GM19463 (cell line): ENCODE data around the gene CT55.
A peak's percentile ranks its signal among the peaks of the same experiment; 100 is the strongest.
"Not testable (repeated sequence)": the region's sequence is repeated elsewhere in the genome, so short reads cannot be mapped to it uniquely, and the experiment has no call there.

Source experiments
- ATAC-seq: cut with Tn5 transposase; IDR thresholded peaks from one replicate; pipeline ENCODE4 v1.9.1; 2021; ENCODE audit warnings: mild to moderate bottlenecking, moderate library complexity; ENCODE audit not compliant: unreplicated experiment

CT55 gene, protein sequence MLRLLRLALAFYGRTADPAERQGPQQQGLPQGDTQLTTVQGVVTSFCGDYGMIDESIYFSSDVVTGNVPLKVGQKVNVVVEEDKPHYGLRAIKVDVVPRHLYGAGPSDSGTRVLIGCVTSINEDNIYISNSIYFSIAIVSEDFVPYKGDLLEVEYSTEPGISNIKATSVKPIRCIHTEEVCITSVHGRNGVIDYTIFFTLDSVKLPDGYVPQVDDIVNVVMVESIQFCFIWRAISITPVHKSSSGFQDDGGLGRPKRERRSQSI

GRCh38 chrX:135170877-135171519 is at the start of gene CT55:
TSS of gene CT55 (minus strand) at chrX:135171398. CDS start at chrX:135171171, 227 bp downstream.
- ATAC-seq: no peak

DNA sequence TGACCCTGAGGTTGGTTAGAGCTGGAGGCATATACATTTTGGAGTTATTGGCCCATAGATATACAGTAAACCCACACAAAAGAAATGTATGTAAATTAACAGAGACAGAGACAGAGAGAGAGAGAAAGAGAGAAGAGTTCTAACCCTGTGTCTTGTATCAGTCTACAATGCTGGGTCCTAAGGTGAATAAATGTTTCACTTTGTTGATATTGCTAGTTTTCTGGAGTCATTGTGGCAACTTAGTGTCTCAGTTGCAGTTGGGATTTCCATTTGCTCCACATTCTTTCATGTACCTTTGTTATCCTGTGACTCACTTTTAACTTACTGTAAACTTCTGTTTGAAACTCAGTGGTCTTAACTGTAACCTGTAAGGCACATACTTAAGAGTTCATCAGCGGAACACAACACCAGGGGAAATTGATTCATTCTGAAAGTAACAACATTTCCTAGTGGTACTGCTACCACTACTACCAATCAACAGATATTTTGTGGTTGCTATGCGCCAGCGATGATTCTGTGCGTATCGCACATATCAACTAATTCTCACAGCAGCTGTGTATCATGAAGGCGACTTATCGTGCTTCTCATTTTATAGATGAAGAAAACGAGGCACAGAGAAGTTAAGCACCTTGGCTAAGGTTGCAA is 42.1 kb upstream of the CT55 start:
- no peak for ATAC-seq

DNA sequence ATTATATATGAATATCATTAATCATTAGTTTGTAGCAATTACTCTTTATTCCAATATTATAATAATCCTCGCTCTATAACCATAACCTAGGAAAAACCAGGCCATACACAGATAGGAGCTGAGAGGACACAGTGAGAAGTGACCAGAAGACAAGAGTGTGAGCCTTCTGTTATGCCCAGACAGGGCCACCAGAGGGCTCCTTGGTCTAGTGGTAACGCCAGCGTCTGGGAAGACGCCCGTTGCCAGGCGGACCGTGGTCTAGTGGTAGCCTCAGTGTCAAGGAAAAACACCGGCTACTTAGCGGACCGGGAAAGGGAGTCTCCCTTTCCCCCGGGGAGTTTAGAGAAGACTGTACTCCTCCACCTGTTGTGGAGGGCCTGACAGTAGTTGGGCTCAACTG is 35.2 kb upstream of the CT55 start:
- ATAC-seq: not testable (repeated sequence)

DNA sequence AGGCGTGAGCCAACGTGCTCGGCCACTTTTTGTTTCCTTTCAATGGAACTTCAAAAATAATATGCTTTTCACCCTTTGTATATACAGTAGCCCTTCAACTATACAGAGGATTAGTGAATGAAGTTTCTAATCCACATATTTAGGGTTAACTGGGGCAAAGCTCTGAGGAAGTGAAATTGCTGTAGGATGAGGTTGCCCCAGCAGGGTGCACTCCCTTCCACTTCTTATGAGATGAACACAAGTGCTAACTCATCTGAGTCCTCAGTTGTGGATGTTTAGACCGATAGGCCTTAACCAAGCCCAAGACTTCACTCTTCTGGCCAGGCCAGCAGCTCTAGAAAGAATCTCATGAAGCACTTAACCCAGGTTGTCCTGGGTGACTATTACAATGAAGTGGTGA is 29.1 kb upstream of the CT55 start:
- no peak for ATAC-seq

DNA sequence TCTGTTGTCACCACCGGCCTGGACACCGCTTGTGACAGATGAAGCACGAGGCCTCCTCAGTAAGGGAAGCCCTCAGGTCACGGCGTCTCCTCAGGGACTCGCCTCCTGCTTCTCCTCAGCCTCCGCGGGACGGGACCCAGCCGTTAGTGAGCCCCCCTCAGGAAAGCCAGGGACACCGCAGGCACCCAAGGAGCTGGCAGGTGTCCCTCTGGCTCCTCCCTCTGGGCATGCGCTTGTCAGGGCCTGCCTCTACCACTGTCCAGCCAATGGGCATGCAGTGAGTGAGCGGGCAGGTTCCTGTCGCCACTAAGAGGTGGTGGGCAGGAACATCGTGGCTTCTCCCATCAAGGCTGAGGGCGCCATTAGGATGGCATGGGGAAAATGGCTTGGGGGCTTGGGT is 23.5 kb upstream of the CT55 start:
- no peak for ATAC-seq

DNA sequence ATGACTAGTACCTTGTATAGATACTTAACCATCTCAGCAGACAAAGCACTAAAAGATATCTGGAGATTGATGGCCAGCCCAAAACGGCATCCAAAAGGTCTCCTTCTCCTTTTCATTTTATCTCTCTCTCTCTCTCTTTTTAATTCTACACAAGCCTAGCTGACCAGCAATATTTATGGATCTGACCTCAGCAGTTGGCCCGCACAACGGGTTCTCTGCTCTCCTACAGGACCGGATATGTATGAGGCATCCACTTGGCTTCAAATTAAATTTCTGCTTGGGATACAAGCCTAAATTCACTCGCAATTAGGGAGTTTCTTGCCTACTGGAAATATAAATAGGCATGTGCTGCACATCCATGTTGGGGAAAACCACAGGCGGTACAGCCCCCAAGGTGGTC is 22.5 kb upstream of the CT55 start:
- ATAC-seq: no peak

- ATAC-seq: no peak
Measured at GRCh38 chrX:135191838-135192237, 20.6 kb upstream of the CT55 start.

GRCh38 chrX:135185795-135186443 is 14.7 kb upstream of the CT55 start:
- ATAC-seq: peak; percentile 96

DNA sequence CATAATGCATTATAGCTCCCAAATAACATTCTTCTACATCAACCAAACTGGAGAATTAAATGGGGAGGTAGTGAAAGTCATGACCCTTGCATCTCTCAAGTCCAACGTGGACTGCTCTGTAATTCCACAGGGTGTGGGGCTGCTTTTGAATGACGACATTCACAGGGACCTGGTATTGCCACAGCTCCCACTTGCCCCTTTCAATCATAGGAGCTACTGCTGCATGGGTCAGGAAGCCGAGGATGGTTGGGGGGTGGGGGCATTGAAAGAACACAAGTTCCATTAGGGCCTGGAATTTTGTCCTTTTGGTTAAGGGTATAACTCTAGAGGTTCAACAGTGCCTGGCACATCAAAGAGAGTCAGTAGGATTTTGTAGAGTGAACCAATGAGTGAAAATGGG is 7.4 kb upstream of the CT55 start:
- no peak for ATAC-seq

- ATAC-seq: no peak
Measured at GRCh38 chrX:135170468-135170867, 730 bp downstream of the CT55 start.

DNA sequence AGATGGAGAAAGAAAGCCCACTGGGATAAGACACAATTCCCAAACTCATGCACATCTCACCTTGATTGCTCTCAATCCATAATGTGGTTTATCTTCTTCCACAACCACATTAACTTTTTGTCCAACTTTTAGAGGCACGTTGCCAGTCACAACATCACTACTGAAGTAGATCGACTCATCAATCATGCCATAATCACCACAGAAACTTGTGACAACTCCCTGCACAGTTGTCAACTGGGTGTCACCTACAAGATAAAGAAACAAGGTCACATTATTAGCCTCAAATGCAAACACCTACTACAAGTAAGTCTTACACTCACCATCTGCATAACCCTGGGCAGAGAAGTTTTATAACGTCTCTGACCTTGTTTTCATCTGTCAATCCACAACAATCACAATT is 1.7 kb downstream of the CT55 start:
- not testable (repeated sequence) for ATAC-seq

GRCh38 chrX:135168486-135168885 is 2.7 kb downstream of the CT55 start:
- no peak for ATAC-seq

GRCh38 chrX:135154688-135155087 is 16.5 kb downstream of the CT55 start:
- not testable (repeated sequence) for ATAC-seq

DNA sequence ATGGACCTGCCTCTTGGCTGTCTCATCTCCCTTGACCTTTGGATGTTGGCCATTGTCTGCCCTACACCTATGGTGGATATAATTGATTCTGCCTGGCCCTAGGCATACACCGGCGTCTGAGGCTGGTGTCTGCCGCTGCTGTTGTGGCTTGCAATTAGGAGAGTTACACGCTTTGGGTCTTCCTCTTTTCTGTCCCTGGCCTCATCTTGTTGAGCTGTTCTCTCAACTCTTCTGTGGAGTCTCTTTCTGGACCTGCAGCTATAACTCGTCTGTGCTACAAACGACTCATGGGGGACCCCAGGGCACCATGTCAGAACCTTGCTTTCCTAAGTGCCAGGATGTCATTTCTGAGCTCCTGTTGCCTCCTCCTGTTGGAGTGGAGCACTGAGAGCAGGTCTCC is 45.1 kb downstream of the CT55 start:
- ATAC-seq: not testable (repeated sequence)

GRCh38 chrX:135120056-135120576 is 51.1 kb downstream of the CT55 start, which contains the start of gene ETDB:
TSS of gene ETDB (minus strand) at chrX:135120526. CDS start at chrX:135119261, 1,265 bp downstream.
- not testable (repeated sequence) for ATAC-seq

- not testable (repeated sequence) for ATAC-seq
Measured at GRCh38 chrX:135116064-135116463, 55.1 kb downstream of the CT55 start.

DNA sequence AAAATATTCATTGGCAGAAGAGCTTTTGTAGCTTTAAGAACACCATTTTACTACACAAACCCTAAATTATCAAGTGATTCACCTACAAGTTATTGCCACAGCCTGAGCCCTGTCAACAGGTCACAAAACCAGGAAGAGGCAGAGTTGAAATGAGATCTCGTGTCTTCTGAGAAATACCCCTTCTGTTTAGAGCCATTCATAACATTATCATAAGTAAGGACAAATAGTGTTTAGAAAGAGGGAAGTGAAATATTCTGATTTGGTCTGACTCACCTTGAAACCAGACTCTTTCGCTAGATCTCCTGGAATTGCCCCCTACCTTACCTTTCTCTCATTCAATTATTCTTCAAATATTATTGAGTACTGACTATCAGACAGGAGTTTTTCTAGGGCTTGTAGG is 56.8 kb downstream of the CT55 start:
- ATAC-seq: peak; percentile 94

DNA sequence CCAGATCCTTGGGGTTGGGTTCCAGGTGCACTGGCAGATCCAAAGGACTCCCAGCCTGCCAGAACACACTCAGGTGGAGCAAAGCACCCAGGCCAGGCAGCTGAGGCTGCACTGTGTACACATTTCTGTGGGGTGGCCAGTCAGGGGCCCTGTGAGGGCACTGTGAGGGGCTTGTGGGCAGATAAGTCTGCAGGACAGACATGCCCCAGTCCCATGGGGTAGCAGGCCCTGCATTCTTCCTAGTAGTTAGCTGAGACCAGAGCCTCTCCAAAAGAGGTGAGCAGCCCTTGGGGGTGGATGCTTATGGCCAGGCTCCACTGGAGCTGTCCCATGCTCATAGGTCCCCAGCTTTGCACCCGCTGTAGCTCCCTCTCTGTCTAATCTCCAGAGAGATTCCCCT is 58.5 kb downstream of the CT55 start:
- ATAC-seq: no peak

- no peak for ATAC-seq
Measured at GRCh38 chrX:135112096-135112729, 59.0 kb downstream of the CT55 start.

GRCh38 chrX:135109554-135109953 is 61.6 kb downstream of the CT55 start:
- no peak for ATAC-seq
